Thyroid gland (tissue), 4 donors: ENCODE data around the gene HPCAL1.

ENCODE experiments used
- CTCF ChIP-seq, 6 experiments: fragments of 200-600 bp in 3 of 6; fragments of 450-650 bp in 3 of 6; sonication (generic) in 3 of 6; IDR thresholded peaks; one replicate each; pipeline ENCODE4 v1.5.1; 2016 to 2019; ENCODE audit warnings: antibody characterized with exemption in 6 of 6, mild to moderate bottlenecking in 2 of 6, inconsistent platforms in 1 of 6, moderate library complexity in 1 of 6
- POLR2A ChIP-seq, 2 donors: fragments of 450-650 bp; IDR thresholded peaks; one replicate each; pipeline ENCODE4 v1.6.1; 2017; ENCODE audit warnings: antibody characterized with exemption in 2 of 2, mild to moderate bottlenecking in 2 of 2, moderate library complexity in 1 of 2

- TF ChIP-seq POLR2A (IDR thresholded peaks at IDR 0.05) (no peak), CTCF (IDR thresholded peaks at IDR 0.05) (no peak)
Measured at GRCh38 chr2:10444463-10444862, 141.8 kb downstream of the HPCAL1 start.
